ENCODE data around the gene DDX11.
"Not testable (repeated sequence)": the region's sequence is repeated elsewhere in the genome, so short reads cannot be mapped to it uniquely, and the experiment has no call there.

DDX11 gene

GRCh38 chr12:31073527-31074332 lies at the start of gene DDX11:
Gene DDX11 (plus strand): TSS chr12:31073860. CDS start chr12:31078394, 4,534 bp downstream.
- peak; percentile 87 for DNase-seq (ENCODE audit: low read depth)

GRCh38 chr12:31026202-31026601 lies 47.5 kb upstream of the DDX11 start:
- no peak for DNase-seq (ENCODE audit: low read depth)

GRCh38 chr12:31027006-31027405 lies 46.7 kb upstream of the DDX11 start:
- DNase-seq (ENCODE audit: low read depth): not testable (repeated sequence)

GRCh38 chr12:31029468-31029867 lies 44.2 kb upstream of the DDX11 start:
- no peak for DNase-seq (ENCODE audit: low read depth)

- no peak for DNase-seq (ENCODE audit: low read depth)
Measured at GRCh38 chr12:31029916-31030562, 43.6 kb upstream of the DDX11 start.

- no peak for DNase-seq (ENCODE audit: low read depth)
Measured at GRCh38 chr12:31031951-31032335, 41.7 kb upstream of the DDX11 start.

GRCh38 chr12:31033146-31033545 lies 40.5 kb upstream of the DDX11 start:
- DNase-seq (ENCODE audit: low read depth): no peak

- DNase-seq (ENCODE audit: low read depth): peak; percentile 11
Measured at GRCh38 chr12:31033681-31034080, 40.0 kb upstream of the DDX11 start.

GRCh38 chr12:31034372-31034771 lies 39.3 kb upstream of the DDX11 start:
- DNase-seq (ENCODE audit: low read depth): no peak

- DNase-seq (ENCODE audit: low read depth): no peak
Measured at GRCh38 chr12:31035226-31035625, 38.4 kb upstream of the DDX11 start.

GRCh38 chr12:31035967-31036665 lies 37.5 kb upstream of the DDX11 start:
- no peak for DNase-seq (ENCODE audit: low read depth)

GRCh38 chr12:31037028-31037427 lies 36.6 kb upstream of the DDX11 start:
- no peak for DNase-seq (ENCODE audit: low read depth)

GRCh38 chr12:31037931-31038330 lies 35.7 kb upstream of the DDX11 start:
- no peak for DNase-seq (ENCODE audit: low read depth)

- no peak for DNase-seq (ENCODE audit: low read depth)
Measured at GRCh38 chr12:31041033-31041564, 32.6 kb upstream of the DDX11 start.

GRCh38 chr12:31050143-31050542 lies 23.5 kb upstream of the DDX11 start:
- not testable (repeated sequence) for DNase-seq (ENCODE audit: low read depth)

GRCh38 chr12:31050548-31050947 lies 23.1 kb upstream of the DDX11 start:
- not testable (repeated sequence) for DNase-seq (ENCODE audit: low read depth)

GRCh38 chr12:31051692-31052091 lies 22.0 kb upstream of the DDX11 start:
- DNase-seq (ENCODE audit: low read depth): not testable (repeated sequence)

GRCh38 chr12:31052121-31052520 lies 21.5 kb upstream of the DDX11 start:
- not testable (repeated sequence) for DNase-seq (ENCODE audit: low read depth)

GRCh38 chr12:31052666-31053439 lies 20.8 kb upstream of the DDX11 start:
- peak; percentile 36 for DNase-seq (ENCODE audit: low read depth)

GRCh38 chr12:31053944-31054343 lies 19.7 kb upstream of the DDX11 start:
- peak; percentile 17 for DNase-seq (ENCODE audit: low read depth)

GRCh38 chr12:31057671-31058070 lies 16.0 kb upstream of the DDX11 start:
- DNase-seq (ENCODE audit: low read depth): no peak

GRCh38 chr12:31066196-31066595 lies 7.5 kb upstream of the DDX11 start:
- DNase-seq (ENCODE audit: low read depth): not testable (repeated sequence)
